ENCODE results near the gene GPR3.
"Not testable (repeated sequence)": the region's sequence is repeated elsewhere in the genome, so short reads cannot be mapped to it uniquely, and the experiment has no call there.

The GPR3 gene

DNA sequence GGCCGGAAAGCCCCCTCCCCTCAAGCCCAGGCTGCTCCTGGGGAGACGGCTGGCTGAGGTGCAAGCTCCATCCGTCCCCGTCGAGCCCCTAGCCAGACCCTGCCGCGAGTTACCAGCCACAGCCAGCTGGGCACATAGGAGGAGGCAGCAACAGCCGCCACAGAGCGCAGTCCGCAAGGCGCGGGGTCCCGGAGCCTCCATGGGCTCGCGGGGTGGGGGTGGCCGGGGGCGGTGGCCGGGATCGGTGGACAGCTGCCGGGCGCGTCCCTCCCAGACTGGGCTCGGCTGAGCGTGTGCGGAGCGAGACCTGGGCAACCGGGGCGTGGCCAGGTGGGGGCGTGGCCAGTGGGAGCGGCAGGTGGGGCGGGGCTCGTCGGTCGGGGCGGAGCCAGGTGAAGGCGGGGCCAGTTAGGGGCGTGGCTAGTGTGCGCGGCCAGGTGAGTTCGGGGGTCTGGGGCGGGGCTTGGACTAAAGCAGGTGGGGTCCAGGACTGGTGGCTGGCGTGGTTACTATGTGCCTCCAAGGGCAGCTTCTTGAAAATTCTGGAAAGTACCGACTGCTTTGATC is 9.3 kb upstream of the GPR3 start, which contains the start of gene CD164L2:
Gene CD164L2 (minus strand): TSS at position 295 of the 567 bp plus-strand sequence. CDS start 94 bp downstream, at position 201.
- H3K4me1 ChIP-seq (ENCODE audit: insufficient read depth, low read length, poor library complexity, severe bottlenecking), result no peaks in the 10 kb centered on the region
- H3K9me3 ChIP-seq (ENCODE audit: insufficient read depth, low read depth, low read length), result no peaks in the 10 kb centered on the region
- H3K4me3 ChIP-seq (ENCODE audit: low read length, poor library complexity, severe bottlenecking), result no peak within 1 kb of the TSS
- no peak within 1 kb of the TSS for H3K9ac ChIP-seq (ENCODE audit: low read depth, low read length, poor library complexity, severe bottlenecking)
- H4K20me1 ChIP-seq (ENCODE audit: insufficient read depth, low read length, poor library complexity, severe bottlenecking), result no peaks in the 10 kb centered on the region
- TF ChIP-seq EZH2phosphoT487 (IDR thresholded peaks at IDR 0.05; ENCODE audit: borderline replicate concordance), result no peak
- TF ChIP-seq, protein P1, sequence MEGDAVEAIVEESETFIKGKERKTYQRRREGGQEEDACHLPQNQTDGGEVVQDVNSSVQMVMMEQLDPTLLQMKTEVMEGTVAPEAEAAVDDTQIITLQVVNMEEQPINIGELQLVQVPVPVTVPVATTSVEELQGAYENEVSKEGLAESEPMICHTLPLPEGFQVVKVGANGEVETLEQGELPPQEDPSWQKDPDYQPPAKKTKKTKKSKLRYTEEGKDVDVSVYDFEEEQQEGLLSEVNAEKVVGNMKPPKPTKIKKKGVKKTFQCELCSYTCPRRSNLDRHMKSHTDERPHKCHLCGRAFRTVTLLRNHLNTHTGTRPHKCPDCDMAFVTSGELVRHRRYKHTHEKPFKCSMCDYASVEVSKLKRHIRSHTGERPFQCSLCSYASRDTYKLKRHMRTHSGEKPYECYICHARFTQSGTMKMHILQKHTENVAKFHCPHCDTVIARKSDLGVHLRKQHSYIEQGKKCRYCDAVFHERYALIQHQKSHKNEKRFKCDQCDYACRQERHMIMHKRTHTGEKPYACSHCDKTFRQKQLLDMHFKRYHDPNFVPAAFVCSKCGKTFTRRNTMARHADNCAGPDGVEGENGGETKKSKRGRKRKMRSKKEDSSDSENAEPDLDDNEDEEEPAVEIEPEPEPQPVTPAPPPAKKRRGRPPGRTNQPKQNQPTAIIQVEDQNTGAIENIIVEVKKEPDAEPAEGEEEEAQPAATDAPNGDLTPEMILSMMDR (conservative IDR thresholded peaks at IDR 0.05; ENCODE audit: low read length), result no peak
- no peaks in the 10 kb centered on the region for H3K79me2 ChIP-seq (ENCODE audit: insufficient read depth, low read length)
- no peaks in the 10 kb centered on the region for H3F3A ChIP-seq (ENCODE audit: low read depth)
- no peak within 1 kb of the TSS for H2AFZ ChIP-seq (ENCODE audit: low read length)
- no peaks in the 10 kb centered on the region for H3K36me3 ChIP-seq (ENCODE audit: insufficient read depth, low read length)
- no peaks in the 10 kb centered on the region for H3K9me2 ChIP-seq (replicated peaks; ENCODE audit: low read depth, low read length)
- no peaks in the 10 kb centered on the region for H3K27me3 ChIP-seq (ENCODE audit: insufficient read depth, low read length, poor library complexity, severe bottlenecking)
- no peak within 1 kb of the TSS for H3K4me2 ChIP-seq (ENCODE audit: low read depth, low read length, poor library complexity, severe bottlenecking)

DNA sequence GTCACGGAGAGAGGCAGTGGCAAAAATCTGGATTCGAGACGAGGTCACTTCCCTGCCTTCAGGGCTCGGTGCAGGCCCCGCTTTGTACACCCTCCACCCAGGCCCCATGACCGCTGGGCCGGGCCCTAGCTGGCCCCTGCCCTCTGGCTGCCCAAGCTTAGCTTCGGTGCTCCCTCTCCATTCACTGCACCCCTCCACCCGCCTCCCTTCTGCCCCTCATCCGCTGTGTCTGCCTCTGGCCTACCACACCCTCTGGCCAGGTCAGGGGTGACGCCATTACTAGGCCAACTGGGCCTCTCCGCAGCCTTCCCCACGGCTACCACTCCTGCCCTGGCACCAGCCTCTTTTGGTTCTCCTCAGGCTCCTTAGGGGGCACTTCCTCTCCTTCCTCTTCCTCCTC is 8.8 kb upstream of the GPR3 start:
- H3K36me3 ChIP-seq (ENCODE audit: insufficient read depth, low read length), result no peaks in the 10 kb centered on the region
- no peaks in the 10 kb centered on the region for H3F3A ChIP-seq (ENCODE audit: low read depth)
- H3K9ac ChIP-seq (ENCODE audit: low read depth, low read length, poor library complexity, severe bottlenecking), result no peak overlapping the region
- TF ChIP-seq, protein P1 (conservative IDR thresholded peaks at IDR 0.05; ENCODE audit: low read length), result no peak
- TF ChIP-seq EZH2phosphoT487 (IDR thresholded peaks at IDR 0.05; ENCODE audit: borderline replicate concordance), result no peak
- H3K4me2 ChIP-seq (ENCODE audit: low read depth, low read length, poor library complexity, severe bottlenecking), result no peak overlapping the region
- H2AFZ ChIP-seq (ENCODE audit: low read length), result no peak overlapping the region
- H3K4me3 ChIP-seq (ENCODE audit: low read length, poor library complexity, severe bottlenecking), result no peak overlapping the region
- H4K20me1 ChIP-seq (ENCODE audit: insufficient read depth, low read length, poor library complexity, severe bottlenecking), result no peaks in the 10 kb centered on the region
- H3K4me1 ChIP-seq (ENCODE audit: insufficient read depth, low read length, poor library complexity, severe bottlenecking), result no peaks in the 10 kb centered on the region
- no peaks in the 10 kb centered on the region for H3K9me3 ChIP-seq (ENCODE audit: insufficient read depth, low read depth, low read length)
- no peaks in the 10 kb centered on the region for H3K79me2 ChIP-seq (ENCODE audit: insufficient read depth, low read length)
- no peaks in the 10 kb centered on the region for H3K27me3 ChIP-seq (ENCODE audit: insufficient read depth, low read length, poor library complexity, severe bottlenecking)
- no peaks in the 10 kb centered on the region for H3K9me2 ChIP-seq (replicated peaks; ENCODE audit: low read depth, low read length)

DNA sequence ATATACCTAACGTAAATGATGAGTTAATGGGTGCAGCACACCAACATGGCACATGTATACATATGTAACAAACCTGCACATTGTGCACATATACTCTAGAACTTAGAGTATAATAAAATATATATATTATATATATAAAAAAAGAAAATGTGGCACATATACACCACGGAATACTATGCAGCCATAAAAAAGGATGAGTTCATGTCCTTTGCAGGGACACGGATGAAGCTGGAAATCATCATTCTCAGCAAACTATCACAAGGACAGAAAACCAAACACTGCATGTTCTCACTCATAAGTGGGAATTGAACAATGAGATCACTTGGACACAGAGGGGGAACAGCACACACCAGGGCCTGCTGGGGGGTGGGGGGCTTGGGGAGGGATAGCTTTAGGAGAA is 7.6 kb upstream of the GPR3 start:
- not testable (repeated sequence) for H3K27me3 ChIP-seq (ENCODE audit: insufficient read depth, low read length, poor library complexity, severe bottlenecking); H3K4me3 ChIP-seq (ENCODE audit: low read length, poor library complexity, severe bottlenecking); H4K20me1 ChIP-seq (ENCODE audit: insufficient read depth, low read length, poor library complexity, severe bottlenecking); H3K36me3 ChIP-seq (ENCODE audit: insufficient read depth, low read length); H3K9me3 ChIP-seq (ENCODE audit: insufficient read depth, low read depth, low read length); H3K9ac ChIP-seq (ENCODE audit: low read depth, low read length, poor library complexity, severe bottlenecking); H3K9me2 ChIP-seq (replicated peaks; ENCODE audit: low read depth, low read length); H2AFZ ChIP-seq (ENCODE audit: low read length); H3K4me1 ChIP-seq (ENCODE audit: insufficient read depth, low read length, poor library complexity, severe bottlenecking); H3K79me2 ChIP-seq (ENCODE audit: insufficient read depth, low read length); H3F3A ChIP-seq (ENCODE audit: low read depth); H3K4me2 ChIP-seq (ENCODE audit: low read depth, low read length, poor library complexity, severe bottlenecking)

DNA sequence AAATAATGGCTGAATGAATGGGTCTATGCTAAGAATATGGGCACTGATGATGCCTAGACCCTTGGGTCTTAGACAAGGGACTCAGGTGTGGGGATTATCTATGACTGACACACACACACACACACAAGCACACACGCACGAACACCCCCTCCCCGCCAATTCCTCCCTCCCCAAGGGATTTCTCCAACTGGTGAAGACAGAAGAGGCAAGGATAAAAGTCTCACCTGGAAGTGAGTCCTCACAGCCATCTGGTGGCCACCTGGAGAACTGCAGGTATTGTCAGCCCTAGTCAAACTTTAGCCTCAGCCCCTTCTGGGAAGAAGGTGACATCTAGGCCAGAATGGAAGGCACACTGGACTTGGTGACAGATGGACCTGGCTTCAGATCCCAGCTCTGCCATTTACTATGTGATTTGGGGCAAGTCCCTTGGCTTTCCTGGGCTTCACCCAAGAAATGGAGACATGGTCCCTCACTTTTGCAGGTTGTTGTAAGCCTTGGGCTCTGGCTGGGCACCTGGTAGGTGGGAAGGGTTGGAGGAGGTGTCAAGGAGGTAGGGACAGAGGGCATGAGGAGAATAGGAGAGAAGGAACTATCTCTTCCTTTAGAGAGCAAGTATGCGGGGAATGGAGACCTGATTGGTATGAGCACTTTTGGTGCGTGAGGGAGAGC is 4.0 kb upstream of the GPR3 start:
- no peaks in the 10 kb centered on the region for H4K20me1 ChIP-seq (ENCODE audit: insufficient read depth, low read length, poor library complexity, severe bottlenecking)
- no peak overlapping the region for H2AFZ ChIP-seq (ENCODE audit: low read length)
- no peaks in the 10 kb centered on the region for H3K27me3 ChIP-seq (ENCODE audit: insufficient read depth, low read length, poor library complexity, severe bottlenecking)
- H3K4me3 ChIP-seq (ENCODE audit: low read length, poor library complexity, severe bottlenecking), result no peak overlapping the region
- H3K79me2 ChIP-seq (ENCODE audit: insufficient read depth, low read length), result no peaks in the 10 kb centered on the region
- no peaks in the 10 kb centered on the region for H3F3A ChIP-seq (ENCODE audit: low read depth)
- no peak overlapping the region for H3K9ac ChIP-seq (ENCODE audit: low read depth, low read length, poor library complexity, severe bottlenecking)
- no peak overlapping the region for H3K4me2 ChIP-seq (ENCODE audit: low read depth, low read length, poor library complexity, severe bottlenecking)
- H3K9me2 ChIP-seq (replicated peaks; ENCODE audit: low read depth, low read length), result no peaks in the 10 kb centered on the region
- peaks cover 11% of the 10 kb centered on the region for H3K4me1 ChIP-seq (ENCODE audit: insufficient read depth, low read length, poor library complexity, severe bottlenecking)
- H3K36me3 ChIP-seq (ENCODE audit: insufficient read depth, low read length), result no peaks in the 10 kb centered on the region
- no peak for TF ChIP-seq EZH2phosphoT487 (IDR thresholded peaks at IDR 0.05; ENCODE audit: borderline replicate concordance)
- TF ChIP-seq, protein P1 (conservative IDR thresholded peaks at IDR 0.05; ENCODE audit: low read length), result peak; percentile 97
- H3K9me3 ChIP-seq (ENCODE audit: insufficient read depth, low read depth, low read length), result no peaks in the 10 kb centered on the region
